OCI-LY1 (cell line): ENCODE measurements around the gene AK6.

Source experiments
- H2AFZ ChIP-seq: fragments of 200-600 bp; sonication (generic), shearing (Covaris generic); 2 replicates; pipeline ENCODE4 v1.6.0; 2014; ENCODE audit warnings: antibody characterized with exemption, mild to moderate bottlenecking, low read length
- H3F3A ChIP-seq: fragments of 200-600 bp; sonication (generic), shearing (Covaris generic); 2 replicates; pipeline ENCODE4 v1.6.0; 2014; ENCODE audit warnings: mild to moderate bottlenecking, antibody characterized with exemption, low read length, moderate library complexity; ENCODE audit not compliant: insufficient read depth
- H3K27ac ChIP-seq: fragments of 200-600 bp; sonication (generic); 2 replicates; pipeline ENCODE4 v1.5.1; 2014; ENCODE audit warnings: low read length, mixed run types, mild to moderate bottlenecking, low read depth; ENCODE audit not compliant: poor library complexity, severe bottlenecking
- H3K27me3 ChIP-seq: fragments of 200-600 bp; sonication (generic); 2 replicates; pipeline ENCODE4 v1.6.0; 2014; ENCODE audit warnings: antibody characterized with exemption, mild to moderate bottlenecking, low read length, moderate library complexity; ENCODE audit not compliant: insufficient read depth
- H3K36me3 ChIP-seq: fragments of 200-600 bp; sonication (generic); 2 replicates; pipeline ENCODE4 v1.6.1; 2014; ENCODE audit warnings: mild to moderate bottlenecking, antibody characterized with exemption, low read length, moderate library complexity, mixed read lengths; ENCODE audit not compliant: insufficient read depth
- H3K4me1 ChIP-seq: fragments of 200-600 bp; sonication (generic); 2 replicates; pipeline ENCODE4 v1.5.1; 2014; ENCODE audit warnings: mild to moderate bottlenecking, low read length, moderate library complexity; ENCODE audit not compliant: insufficient read depth, severe bottlenecking
- H3K4me2 ChIP-seq: fragments of 200-600 bp; sonication (generic), shearing (Covaris generic); 2 replicates; pipeline ENCODE4 v1.6.1; 2014; ENCODE audit warnings: low read length
- H3K4me3 ChIP-seq: fragments of 200-600 bp; sonication (generic); 2 replicates; pipeline ENCODE4 v1.5.1; 2014; ENCODE audit warnings: low read length, low read depth, mild to moderate bottlenecking, mixed read lengths; ENCODE audit not compliant: poor library complexity, severe bottlenecking
- H3K79me2 ChIP-seq: fragments of 200-600 bp; shearing (Covaris generic); 2 replicates; pipeline ENCODE4 v1.6.1; 2016; ENCODE audit warnings: mixed run types, low read length, mixed read lengths; ENCODE audit not compliant: insufficient read depth
- H3K9ac ChIP-seq: fragments of 200-600 bp; sonication (generic), shearing (Covaris generic); 2 replicates; pipeline ENCODE4 v1.6.1; 2014; ENCODE audit warnings: mild to moderate bottlenecking, low read length, mixed read lengths
- H3K9me2 ChIP-seq: fragments of 200-600 bp; sonication (generic), shearing (Covaris generic); 2 replicates; pipeline ENCODE4 v1.6.1; 2014; ENCODE audit warnings: low read depth, mild to moderate bottlenecking, low read length, mixed read lengths
- H3K9me3 ChIP-seq: fragments of 200-600 bp; shearing (Covaris generic); 2 replicates; pipeline ENCODE4 v1.6.1; 2014; ENCODE audit warnings: low read length, mixed read lengths
- H4K20me1 ChIP-seq: fragments of 200-600 bp; sonication (generic), shearing (Covaris generic); 2 replicates; pipeline ENCODE4 v1.6.0; 2016; ENCODE audit warnings: mild to moderate bottlenecking, low read length; ENCODE audit not compliant: insufficient read depth
- EZH2 ChIP-seq: fragments of 200-600 bp; sonication (generic), shearing (Covaris generic); IDR thresholded peaks from 2 replicates; pipeline ENCODE4 v1.8.0; 2017; ENCODE audit warnings: borderline replicate concordance, mixed run types, mild to moderate bottlenecking, antibody characterized with exemption, low read length, moderate library complexity, mixed read lengths
- TF ChIP-seq, protein P1 (sequence below): fragments of 200-600 bp; sonication (generic), shearing (Covaris generic); IDR thresholded peaks from 2 replicates; pipeline ENCODE4 v1.5.1; 2017; ENCODE audit warnings: mild to moderate bottlenecking, antibody characterized with exemption, low read length, moderate library complexity, mixed read lengths

AK6 gene

GRCh38 chr5:69329905-69330489 is 39.3 kb downstream of the AK6 start:
- H3K27me3 ChIP-seq = no peaks in the 10 kb centered on the region
- H3K9me2 ChIP-seq = no peaks in the 10 kb centered on the region
- H2AFZ ChIP-seq = no peak overlapping the region
- 0 out of 2 replicates have a peak, but pooled peaks cover 3% of the 10 kb centered on the region for H3K36me3 ChIP-seq
- peaks cover 28% of the 10 kb centered on the region for H3K4me1 ChIP-seq
- H3K79me2 ChIP-seq = no peaks in the 10 kb centered on the region
- H3K4me3 ChIP-seq = no peak overlapping the region
- no peak overlapping the region for H3K4me2 ChIP-seq
- no peaks in the 10 kb centered on the region for H4K20me1 ChIP-seq
- TF ChIP-seq, protein P1, sequence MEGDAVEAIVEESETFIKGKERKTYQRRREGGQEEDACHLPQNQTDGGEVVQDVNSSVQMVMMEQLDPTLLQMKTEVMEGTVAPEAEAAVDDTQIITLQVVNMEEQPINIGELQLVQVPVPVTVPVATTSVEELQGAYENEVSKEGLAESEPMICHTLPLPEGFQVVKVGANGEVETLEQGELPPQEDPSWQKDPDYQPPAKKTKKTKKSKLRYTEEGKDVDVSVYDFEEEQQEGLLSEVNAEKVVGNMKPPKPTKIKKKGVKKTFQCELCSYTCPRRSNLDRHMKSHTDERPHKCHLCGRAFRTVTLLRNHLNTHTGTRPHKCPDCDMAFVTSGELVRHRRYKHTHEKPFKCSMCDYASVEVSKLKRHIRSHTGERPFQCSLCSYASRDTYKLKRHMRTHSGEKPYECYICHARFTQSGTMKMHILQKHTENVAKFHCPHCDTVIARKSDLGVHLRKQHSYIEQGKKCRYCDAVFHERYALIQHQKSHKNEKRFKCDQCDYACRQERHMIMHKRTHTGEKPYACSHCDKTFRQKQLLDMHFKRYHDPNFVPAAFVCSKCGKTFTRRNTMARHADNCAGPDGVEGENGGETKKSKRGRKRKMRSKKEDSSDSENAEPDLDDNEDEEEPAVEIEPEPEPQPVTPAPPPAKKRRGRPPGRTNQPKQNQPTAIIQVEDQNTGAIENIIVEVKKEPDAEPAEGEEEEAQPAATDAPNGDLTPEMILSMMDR = no peak
- no peaks in the 10 kb centered on the region for H3F3A ChIP-seq
- H3K9ac ChIP-seq = no peak overlapping the region
- no peak overlapping the region for H3K27ac ChIP-seq
- H3K9me3 ChIP-seq = no peaks in the 10 kb centered on the region

DNA sequence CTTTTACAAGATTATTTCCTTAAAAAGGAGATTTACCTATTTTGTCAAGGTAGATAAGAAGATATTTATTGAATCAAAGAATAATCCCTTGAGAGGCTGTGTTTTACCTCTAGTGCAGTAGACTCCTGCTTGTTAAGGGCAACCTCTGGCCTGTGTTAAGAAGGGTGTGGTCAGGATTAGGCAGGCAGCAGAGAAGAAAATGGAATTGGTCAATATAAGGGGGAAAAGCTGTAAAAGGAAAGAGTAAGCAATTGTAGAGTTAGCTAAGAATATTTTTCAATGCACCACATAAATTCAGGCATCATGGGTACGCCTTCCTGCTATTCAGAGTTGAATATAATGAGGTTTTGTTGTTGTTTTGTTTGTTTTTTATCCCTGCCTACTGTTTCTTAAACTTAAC is 43.0 kb downstream of the AK6 start:
- no peaks in the 10 kb centered on the region for H3K9me2 ChIP-seq
- no peak overlapping the region for H3K4me2 ChIP-seq
- no peaks in the 10 kb centered on the region for H3K27me3 ChIP-seq
- H2AFZ ChIP-seq = no peak overlapping the region
- H3K79me2 ChIP-seq = no peaks in the 10 kb centered on the region
- H3K27ac ChIP-seq = no peak overlapping the region
- no peaks in the 10 kb centered on the region for H4K20me1 ChIP-seq
- H3K36me3 ChIP-seq = 0 out of 2 replicates have a peak, but pooled peaks cover 3% of the 10 kb centered on the region
- H3F3A ChIP-seq = no peaks in the 10 kb centered on the region
- no peak overlapping the region for H3K9ac ChIP-seq
- H3K4me1 ChIP-seq = no peaks in the 10 kb centered on the region
- no peak overlapping the region for H3K4me3 ChIP-seq
- H3K9me3 ChIP-seq = no peaks in the 10 kb centered on the region
- TF ChIP-seq, protein P1 = no peak
- no peak for TF ChIP-seq EZH2

- Histone ChIP-seq H3K9me2 (no peaks in the 10 kb centered on the region), H3K27ac (no peak overlapping the region), H3F3A (no peaks in the 10 kb centered on the region), H2AFZ (no peak overlapping the region), H3K4me2 (no peak overlapping the region), H3K4me3 (no peak overlapping the region), H3K27me3 (no peaks in the 10 kb centered on the region), H3K9me3 (no peaks in the 10 kb centered on the region), H3K79me2 (no peaks in the 10 kb centered on the region), H3K9ac (no peak overlapping the region), H3K4me1 (no peaks in the 10 kb centered on the region), H4K20me1 (no peaks in the 10 kb centered on the region), H3K36me3 (peaks cover 25% of the 10 kb centered on the region)
- TF ChIP-seq, protein P1 = no peak
Observed at GRCh38 chr5:69317391-69317790, 51.9 kb downstream of the AK6 start.
